K562 (cell line): ENCODE measurements around the gene MAN1A1. TPM values are rescaled to one million over a fixed set of nuclear protein-coding genes. Genes with fewer than 3 reads are reported as not detected.

Experiments
- ATAC-seq: fragments of 200-7000 bp; cut with Tn5 transposase; 3 replicates; pipeline ENCODE4 v1.9.1; 2020; ENCODE audit warnings: moderate library complexity
- BruUV-seq: library from RNA; stranded (reverse); fragments of 400-500 nt; replicated peaks from 2 replicates; lab custom pipeline; 2021; lab: Mats Ljungman, UMichigan
- CTCF ChIA-PET: fragments of 300-600 bp; formaldehyde crosslinking; extraction: SDS; loops from one replicate; lab custom pipeline; 2021; ENCODE audit warnings: low intra/inter-chr PET ratio; lab: Yijun Ruan, JAX
- POLR2A ChIA-PET: fragments of 300-600, 350-650 bp; sonication (Branson Sonifier 250); formaldehyde crosslinking; extraction: SDS; loops from one replicate; lab custom pipeline; 2021; ENCODE audit warnings: antibody characterized with exemption, inconsistent platforms; lab: Yijun Ruan, JAX
- DNase-seq, 4 experiments: peaks; one replicate each; pipeline versions ENCODE4 v3.0.0 to v3.0.0-alpha.2; 2011 to 2018; ENCODE audit warnings: low spot score in 3 of 4, mixed read lengths in 3 of 4; ENCODE audit errors: extremely low read depth in 1 of 4
- FAIRE-seq: peaks from 2 replicates; lab custom pipeline; 2011; peaks lifted over from hg19 to GRCh38; lab: Jason Lieb, UNC
- H2AFZ ChIP-seq: 2 replicates; pipeline ENCODE4 v1.6.0; 2011; ENCODE audit warnings: low read depth, low read length, control low read depth, inconsistent platforms
- H3K27ac ChIP-seq: fragments of 200-600 bp; 3 replicates; pipeline ENCODE4 v1.8.0; 2011; ENCODE audit warnings: low read depth, mild to moderate bottlenecking, control low read depth, inconsistent platforms, low read length, moderate library complexity, mixed read lengths; ENCODE audit errors: extremely low read depth
- H3K27me3 ChIP-seq, 2 experiments: fragments of 300-600 bp in 1 of 2; 2 replicates in 1 of 2; 3 replicates in 1 of 2; pipeline versions ENCODE4 v1.6.0 to v1.8.0; 2011; ENCODE audit warnings: inconsistent platforms in 2 of 2, low read length in 2 of 2, mild to moderate bottlenecking in 1 of 2, mixed read lengths in 1 of 2, moderate library complexity in 1 of 2; ENCODE audit not compliant: control insufficient read depth in 2 of 2, insufficient read depth in 2 of 2
- H3K36me3 ChIP-seq: fragments of 300-600 bp; 3 replicates; pipeline ENCODE4 v1.8.0; 2011; ENCODE audit warnings: mild to moderate bottlenecking, low read length, inconsistent platforms; ENCODE audit not compliant: control insufficient read depth, insufficient read depth
- H3K4me1 ChIP-seq, 2 experiments: fragments of 200-600 bp in 1 of 2; replicated peaks in 1 of 2; 2 replicates in 1 of 2; 3 replicates in 1 of 2; pipeline versions ENCODE4 v1.5.1 to v1.8.0; 2011; ENCODE audit warnings: inconsistent platforms in 2 of 2, low read length in 2 of 2, mild to moderate bottlenecking in 1 of 2, mixed read lengths in 1 of 2, moderate library complexity in 1 of 2; ENCODE audit not compliant: control insufficient read depth in 2 of 2, insufficient read depth in 2 of 2
- H3K4me2 ChIP-seq: 2 replicates; pipeline ENCODE4 v1.6.1; 2011; ENCODE audit warnings: low read length, control low read depth, inconsistent platforms, mixed read lengths; ENCODE audit not compliant: insufficient read depth
- H3K4me3 ChIP-seq: fragments of 200-600 bp; sonication (generic), shearing (Covaris generic); 2 replicates; pipeline ENCODE4 v1.5.1; 2016; ENCODE audit warnings: control low read depth, inconsistent platforms
- H3K79me2 ChIP-seq: fragments of 200-600 bp; 3 replicates; pipeline ENCODE4 v1.8.0; 2011; ENCODE audit warnings: low read length, inconsistent platforms; ENCODE audit not compliant: control insufficient read depth, insufficient read depth
- H3K9ac ChIP-seq, 2 experiments: 2 replicates each; pipeline versions ENCODE4 v1.6.0 to v1.6.1; 2011; ENCODE audit warnings: low read depth in 2 of 2, low read length in 2 of 2, control low read depth in 1 of 2, inconsistent platforms in 1 of 2, mild to moderate bottlenecking in 1 of 2, mixed read lengths in 1 of 2; ENCODE audit not compliant: insufficient read depth in 1 of 2
- H3K9me1 ChIP-seq: one replicate; pipeline ENCODE4 v1.6.0; 2011; ENCODE audit warnings: inconsistent platforms, mild to moderate bottlenecking, low read length, moderate library complexity; ENCODE audit not compliant: control insufficient read depth, insufficient read depth
- H3K9me3 ChIP-seq: replicated peaks from 2 replicates; pipeline ENCODE4 v1.5.1; 2011; ENCODE audit warnings: low read depth, low read length, inconsistent platforms; ENCODE audit not compliant: control insufficient read depth, insufficient read depth
- H4K20me1 ChIP-seq: replicated peaks from 2 replicates; pipeline ENCODE4 v1.6.1; 2011; ENCODE audit warnings: low read length, inconsistent platforms, mixed read lengths; ENCODE audit not compliant: control insufficient read depth, insufficient read depth
- ATF1 ChIP-seq, 2 experiments: fragments of 450-650 bp in 1 of 2; IDR thresholded peaks; 2 replicates each; pipeline ENCODE4 v1.6.1; 2016; ENCODE audit warnings: missing compliant biosample characterization in 1 of 2, missing genetic modification characterization in 1 of 2
- CEBPZ ChIP-seq: fragments of 150-350 bp; IDR thresholded peaks from 2 replicates; pipeline ENCODE4 v1.6.1; 2014; ENCODE audit warnings: low read depth, mild to moderate bottlenecking, low read length, borderline replicate concordance
- ELF4 ChIP-seq: fragments of 450-650 bp; formaldehyde crosslinking; IDR thresholded peaks from 2 replicates; pipeline ENCODE4 v1.4.0; 2022; ENCODE audit warnings: missing genetic modification characterization
- ERF ChIP-seq: fragments of 450-650 bp; formaldehyde crosslinking; IDR thresholded peaks from 2 replicates; pipeline ENCODE4 v1.4.0; 2020; ENCODE audit warnings: mild to moderate bottlenecking, mixed read lengths
- HCFC1 ChIP-seq: IDR thresholded peaks from 2 replicates; pipeline ENCODE4 v1.6.1; 2012; ENCODE audit warnings: low read depth, low read length, improper control_type of control experiment
- HMG20B ChIP-seq: fragments of 250-450 bp; sonication (Bioruptor Pico); IDR thresholded peaks from 2 replicates; pipeline ENCODE4 v1.5.0; 2021; ENCODE audit warnings: mild to moderate bottlenecking
- PTBP1 ChIP-seq: fragments of 200-400 bp; formaldehyde crosslinking; IDR thresholded peaks from 2 replicates; pipeline ENCODE4 v1.6.1; 2017; ENCODE audit warnings: low read depth, low read length
- RBM34 ChIP-seq: fragments of 200-400 bp; formaldehyde crosslinking; IDR thresholded peaks from 2 replicates; pipeline ENCODE4 v1.6.1; 2018; ENCODE audit warnings: low read length, borderline replicate concordance; ENCODE audit not compliant: insufficient read depth
- VEZF1 ChIP-seq: fragments of 200-800 bp; sonication (Bioruptor generic); IDR thresholded peaks from 2 replicates; pipeline ENCODE4 v1.6.1; 2017; ENCODE audit warnings: missing genetic modification characterization, missing compliant biosample characterization
- WHSC1 ChIP-seq: IDR thresholded peaks from one replicate; pipeline ENCODE4 v1.6.1; 2012; ENCODE audit warnings: low read length, control low read depth, inconsistent platforms
- ZNF695 ChIP-seq: fragments of 450-650 bp; formaldehyde crosslinking; IDR thresholded peaks from 2 replicates; pipeline ENCODE4 v1.4.0; 2020; ENCODE audit warnings: mild to moderate bottlenecking, moderate library complexity
- ZNF766 ChIP-seq: fragments of 200-800 bp; sonication (Bioruptor generic); conservative IDR thresholded peaks from 2 replicates; pipeline ENCODE4 v1.6.1; 2016; ENCODE audit warnings: missing genetic modification characterization, missing compliant biosample characterization
- in situ Hi-C: fragments of 300-500 bp; cut with MboI; formaldehyde crosslinking; loops from 4 replicates; pipeline ENCODE4 v1.15.0; 2018; ENCODE audit warnings: inconsistent platforms, mixed read lengths
- intact Hi-C: fragments of 100-400 bp; cut with micrococcal nuclease; formaldehyde crosslinking; loops from 2 replicates; pipeline ENCODE4 v1.14.2; 2022
- polyA plus RNA-seq, 8 experiments: library from polyadenylated mRNA; depleted of rRNA in 4 of 8; stranded (reverse) in 5 of 8; unstranded in 3 of 8; fragments of >200 nt; fragmentation: Nextera tagmentation in 2 of 8; fragmentation: Illumina TruSeq in 1 of 8; extraction: Ambion mirVana in 2 of 8; extraction: Trizol in 1 of 8; gene quantifications; 2 replicates each; pipeline versions ENCODE4 v1.2.1 to v1.2.3, GENCODE V29; 2011 to 2014; ENCODE audit warnings: inconsistent platforms in 1 of 8, missing spikeins in 1 of 8
- total RNA-seq, 7 experiments: library from RNA; depleted of rRNA in 6 of 7; stranded (reverse); fragments of >200 nt in 6 of 7; fragmentation: Illumina TruSeq in 2 of 7; extraction: Trizol in 2 of 7; gene quantifications; 2 replicates each; pipeline versions ENCODE4 v1.2.1 to v1.2.3, GENCODE V29; 2011 to 2021; ENCODE audit warnings: low replicate concordance in 1 of 7
- TF ChIP-seq, protein P1 (sequence below): sonication (generic); formaldehyde crosslinking; IDR thresholded peaks from 2 replicates; pipeline ENCODE4 v1.8.0; 2022; ENCODE audit warnings: mild to moderate bottlenecking, low read depth, missing genetic modification reagents

Gene MAN1A1
- total and polyA plus RNA-seq, 9 of the 15 experiments (the other 6 are each of a cell fraction or from before 2014, with no cell fraction given): 24.5 to 78.4 (median 59.7) TPM

GRCh38 chr6:119264854-119265397, 84.6 kb downstream of the MAN1A1 start:
- POLR2A ChIA-PET: interaction anchor here (1.5 kb wide), 1 partner anchor 15 kb away, joined by 5 read pairs; no protein-coding TSS in a partner anchor
- Histone ChIP-seq H3K36me3 (peaks cover 47% of the 10 kb centered on the region), H3K27me3 (no peaks in the 10 kb centered on the region), H3K27ac (no peak overlapping the region), H3K9me1 (no peaks in the 10 kb centered on the region), H3K9ac (no peak overlapping the region), H2AFZ (no peak overlapping the region), H3K9me3 (no peaks in the 10 kb centered on the region), H3K4me2 (no peak overlapping the region), H3K4me3 (no peak overlapping the region), H3K4me1 (peaks cover 11 to 12% of the 10 kb centered on the region in 2 experiments; a peak in 4 of 5 replicates), H3K79me2 (peaks cover 95% of the 10 kb centered on the region), H4K20me1 (no peaks in the 10 kb centered on the region)
- in situ Hi-C loops (no loop called here), intact Hi-C loops (no loop called here)
- TF ChIP-seq CEBPZ (no peak), PTBP1 (no peak), WHSC1 (no peak), HMG20B (CRISPR knock-in tag) (no peak), VEZF1 (CRISPR knock-in tag) (no peak), RBM34 (no peak), ELF4 (CRISPR knock-in tag) (no peak), ATF1 (CRISPR knock-in tag; IDR thresholded peaks at IDR 0.05) (no peak), ATF1 (tag; IDR thresholded peaks at IDR 0.05) (no peak), ZNF766 (CRISPR knock-in tag) (no peak), HCFC1 (no peak), ERF (CRISPR knock-in tag) (no peak), ZNF695 (CRISPR knock-in tag) (no peak)
- TF ChIP-seq, protein P1, sequence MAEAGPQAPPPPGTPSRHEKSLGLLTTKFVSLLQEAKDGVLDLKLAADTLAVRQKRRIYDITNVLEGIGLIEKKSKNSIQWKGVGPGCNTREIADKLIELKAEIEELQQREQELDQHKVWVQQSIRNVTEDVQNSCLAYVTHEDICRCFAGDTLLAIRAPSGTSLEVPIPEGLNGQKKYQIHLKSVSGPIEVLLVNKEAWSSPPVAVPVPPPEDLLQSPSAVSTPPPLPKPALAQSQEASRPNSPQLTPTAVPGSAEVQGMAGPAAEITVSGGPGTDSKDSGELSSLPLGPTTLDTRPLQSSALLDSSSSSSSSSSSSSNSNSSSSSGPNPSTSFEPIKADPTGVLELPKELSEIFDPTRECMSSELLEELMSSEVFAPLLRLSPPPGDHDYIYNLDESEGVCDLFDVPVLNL (CRISPR knock-in tag): no peak
- no TSS peak for BruUV-seq
- CTCF ChIA-PET: no interaction called here
- ATAC-seq (0 out of 3 replicates have a peak, but pooled peaks have one; percentile 21), FAIRE-seq (no peak), DNase-seq (no peak)
